Left renal cortex interstitium (tissue), 4 donors: ENCODE data around the gene TRABD2B. TPM values are rescaled to one million over a fixed set of nuclear protein-coding genes. Genes with fewer than 3 reads are reported as not detected.
A peak's percentile ranks its signal among the peaks of the same experiment; 100 is the strongest.

Experiments used
- DNase-seq, 4 donors: peaks; one replicate each; pipeline ENCODE4 v3.0.0-alpha.2; 2013; ENCODE audit warnings: low read depth in 4 of 4, low spot score in 2 of 4, missing footprints in 1 of 4
- polyA plus RNA-seq, 4 donors: library from polyadenylated mRNA; unstranded; fragments of 120-200 nt; gene quantifications; one replicate each; pipeline ENCODE4 v1.2.1, GENCODE V29; 2013; ENCODE audit not compliant: insufficient read length in 4 of 4

TRABD2B gene
- polyA plus RNA-seq, 4 donors: 13.9 to 29.5 (median 23.1) TPM

DNA sequence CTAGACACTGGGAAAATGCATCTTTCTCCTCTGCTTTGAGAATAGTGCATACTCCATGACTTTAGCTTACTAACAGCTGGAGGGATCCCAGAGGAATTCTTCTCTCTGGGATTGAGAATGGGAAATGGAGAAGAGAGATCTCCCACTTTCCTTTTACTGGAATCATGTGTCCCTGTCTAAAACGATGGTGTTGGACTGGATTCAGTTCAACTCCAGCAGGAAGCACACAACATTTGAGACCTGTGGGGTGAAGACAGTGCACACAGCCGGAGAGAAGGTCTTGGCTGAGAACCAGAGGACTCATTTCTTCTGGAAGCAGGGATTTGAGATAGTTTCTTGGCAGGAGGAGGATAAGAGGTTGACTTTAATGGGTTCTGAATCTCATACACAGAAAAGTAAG, 58.7 kb downstream of the TRABD2B start:
- no peak for DNase-seq

DNA sequence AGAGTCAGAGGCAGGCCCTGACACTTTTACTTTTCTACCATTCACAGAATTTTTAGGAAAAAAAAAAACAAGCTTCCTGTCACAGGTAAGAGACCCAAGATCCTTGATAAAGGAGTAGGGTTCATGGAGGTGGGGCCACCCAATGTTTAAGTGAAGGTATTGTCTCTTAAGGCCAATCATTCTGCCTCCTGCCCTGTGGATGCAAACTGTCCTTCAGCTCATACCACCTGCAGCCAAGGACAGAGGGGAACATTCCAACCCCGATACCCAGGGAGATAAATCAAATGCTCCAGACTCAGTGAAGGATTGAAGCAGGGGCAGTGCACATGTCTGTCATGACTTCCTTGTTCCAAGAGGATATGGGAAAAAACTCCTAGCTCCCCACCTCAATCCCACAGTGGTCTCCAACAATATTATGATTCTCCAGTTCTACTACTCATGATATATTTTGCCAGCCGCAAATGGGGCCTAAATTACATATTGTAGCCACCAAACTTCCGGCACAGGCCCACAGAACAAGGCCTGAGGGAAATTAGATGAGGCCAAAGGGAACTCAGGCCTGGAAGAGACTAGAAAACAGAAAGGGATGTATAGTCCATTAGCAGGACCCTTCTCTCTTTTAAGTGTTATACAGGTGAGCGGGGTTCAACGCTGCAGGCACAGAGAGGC, 59.5 kb downstream of the TRABD2B start:
- DNase-seq: no peak

DNA sequence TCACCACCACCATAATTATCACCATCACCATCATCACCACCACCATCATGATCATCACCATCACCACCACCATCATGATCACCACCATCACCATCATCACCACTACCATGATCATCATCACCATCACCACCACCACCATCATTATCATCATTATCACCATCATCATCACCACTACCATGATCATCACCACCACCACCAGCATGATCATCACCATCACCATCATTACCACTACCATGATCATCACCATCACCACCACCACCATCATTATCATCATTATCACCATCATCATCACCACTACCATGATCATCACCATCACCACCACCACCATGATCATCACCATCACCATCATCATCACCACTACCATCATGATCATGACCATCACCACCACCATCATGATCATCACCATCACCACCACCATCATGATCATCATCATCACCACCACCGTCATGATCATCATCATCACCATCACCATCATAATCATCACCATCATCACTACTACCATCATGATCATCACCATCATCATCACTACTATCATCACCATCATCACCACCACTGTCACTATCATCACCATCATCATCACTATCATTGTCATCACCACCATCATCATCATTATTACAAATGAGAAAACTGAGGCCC, 60.2 kb downstream of the TRABD2B start:
- no peak for DNase-seq

DNA sequence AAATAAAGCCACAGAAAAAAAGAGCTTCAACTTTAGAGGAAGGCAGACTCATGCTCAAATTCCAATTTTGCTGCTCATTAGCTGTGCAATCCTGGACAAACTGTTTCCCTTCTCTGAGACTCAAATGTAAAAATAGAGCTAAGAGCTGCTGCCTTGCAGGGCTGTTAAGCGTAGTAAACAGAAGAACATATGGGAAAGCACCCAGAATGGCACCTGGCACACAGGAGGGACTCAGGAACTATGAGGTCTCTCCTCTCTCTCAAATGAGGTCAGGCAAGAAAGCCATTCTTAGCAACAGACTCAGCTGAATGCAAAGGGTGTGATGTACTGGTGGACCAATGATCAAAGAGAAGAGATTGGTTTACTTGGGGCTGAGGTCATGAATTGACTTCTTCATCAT, 61.3 kb downstream of the TRABD2B start:
- DNase-seq: no peak

DNA sequence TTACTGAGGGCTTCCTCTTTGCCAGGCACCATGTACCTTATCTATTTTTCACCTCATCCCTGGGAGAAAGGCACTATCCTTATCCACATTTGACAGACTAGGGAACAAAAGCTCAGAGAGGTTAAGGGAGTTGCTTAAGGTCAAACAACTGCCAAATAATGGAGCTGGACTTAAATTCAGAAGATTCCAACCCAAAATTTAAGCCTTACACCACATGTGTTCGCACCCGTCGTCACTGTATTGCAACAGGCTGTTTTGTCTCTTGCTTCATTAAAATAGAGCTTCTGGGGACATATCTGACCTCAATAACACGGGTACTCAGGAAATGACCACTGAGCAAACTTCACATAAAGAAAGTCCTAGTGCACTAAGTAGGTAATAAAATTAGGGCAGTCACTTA, 62.0 kb downstream of the TRABD2B start:
- no peak for DNase-seq

DNA sequence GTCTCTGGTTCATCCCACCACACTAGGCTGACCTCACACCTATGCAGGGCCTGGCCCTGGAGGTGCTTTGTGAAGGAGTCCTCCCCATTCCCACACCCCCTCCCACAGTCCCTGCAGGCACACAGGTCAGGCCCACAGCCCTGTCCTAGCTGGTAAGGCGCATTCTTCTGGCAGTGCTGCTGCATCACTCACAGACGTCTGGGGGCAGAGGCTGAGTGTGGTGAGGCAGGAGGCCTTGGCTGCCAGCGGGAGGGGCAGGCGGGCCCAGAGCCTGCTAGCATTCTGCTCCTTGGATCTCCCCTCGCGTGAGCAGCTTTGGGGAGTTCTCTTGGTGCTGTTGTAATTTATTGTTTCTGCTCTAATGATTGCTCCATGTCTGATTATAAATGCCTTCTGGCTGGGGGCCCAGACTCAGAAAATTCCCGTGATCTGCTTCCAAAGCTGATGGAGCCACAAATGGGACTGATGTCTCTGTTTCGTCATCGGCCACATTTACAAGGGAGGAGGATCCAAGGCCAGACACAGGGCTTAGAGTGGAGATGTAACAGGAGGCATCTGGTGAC, 62.9 kb downstream of the TRABD2B start:
- DNase-seq: peak in 2 of 4 donors; percentile 49 to 66

DNA sequence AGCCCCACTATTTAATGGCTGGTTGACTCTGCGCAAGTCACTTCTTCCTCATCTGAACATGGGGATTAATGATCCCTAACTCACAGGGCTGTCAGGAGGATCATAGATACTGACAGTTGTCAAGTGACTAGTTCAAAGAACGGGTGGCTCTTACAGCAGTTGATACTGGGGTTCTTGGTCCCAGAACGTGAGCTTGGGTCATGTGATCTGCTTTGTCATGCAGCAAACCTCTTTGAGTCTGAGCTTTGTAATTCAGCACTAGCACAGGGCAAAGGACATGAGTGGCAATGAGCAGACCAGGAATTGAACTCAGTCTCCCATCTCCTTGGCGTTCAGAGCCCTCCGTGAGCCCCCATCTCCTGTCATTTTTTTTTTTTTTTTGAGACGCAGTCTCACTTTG, 64.4 kb downstream of the TRABD2B start:
- no peak for DNase-seq

DNA sequence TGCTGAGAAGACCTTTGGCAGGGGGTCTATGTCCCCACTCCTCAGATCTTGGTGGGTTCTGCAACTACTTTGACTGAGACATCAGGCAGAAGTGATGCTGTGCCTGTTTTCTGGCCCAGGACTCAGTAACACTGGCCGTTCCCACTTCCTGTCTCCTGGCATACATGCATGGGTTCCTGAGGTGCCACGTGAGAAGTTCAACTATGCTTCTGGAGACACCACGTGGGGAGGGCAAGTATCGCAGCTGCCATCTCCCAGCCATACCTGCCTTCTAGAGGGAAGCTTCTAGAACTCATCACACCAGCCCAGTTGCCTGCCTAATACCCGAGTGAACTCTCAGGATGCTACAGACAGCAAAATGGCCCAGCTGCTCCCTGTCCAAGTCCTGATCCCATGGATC, 65.8 kb downstream of the TRABD2B start:
- DNase-seq: no peak

DNA sequence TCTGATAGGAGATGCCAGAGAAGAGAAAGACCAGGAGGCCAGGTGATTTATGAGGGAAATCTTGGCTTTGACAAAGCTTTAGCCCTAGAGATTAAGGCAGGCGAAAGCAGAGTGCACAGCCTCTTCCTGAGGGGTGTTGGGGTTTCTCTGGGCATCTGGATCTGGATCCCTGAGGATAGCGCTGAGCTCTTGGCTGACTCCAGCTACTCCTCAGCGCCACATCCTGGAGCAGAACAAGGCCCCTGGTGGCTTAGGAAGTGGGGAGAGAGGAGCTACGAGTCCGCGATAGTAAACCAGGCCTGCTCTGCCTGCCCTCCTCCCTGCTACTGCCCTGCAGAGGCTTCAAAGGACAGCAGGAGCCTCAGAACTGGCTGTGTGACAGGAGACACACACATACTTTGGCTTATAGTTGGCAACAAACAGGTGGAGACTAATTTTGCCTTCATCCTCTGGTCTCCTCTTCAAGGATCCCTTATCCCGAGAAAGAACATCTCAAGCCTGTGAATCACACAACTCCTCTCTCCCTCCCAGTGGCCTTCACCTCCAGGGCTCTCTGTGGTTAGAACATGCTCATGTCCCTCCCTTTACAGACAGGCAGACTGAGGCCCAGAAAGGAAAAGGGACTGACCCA, 66.9 kb downstream of the TRABD2B start:
- no peak for DNase-seq

DNA sequence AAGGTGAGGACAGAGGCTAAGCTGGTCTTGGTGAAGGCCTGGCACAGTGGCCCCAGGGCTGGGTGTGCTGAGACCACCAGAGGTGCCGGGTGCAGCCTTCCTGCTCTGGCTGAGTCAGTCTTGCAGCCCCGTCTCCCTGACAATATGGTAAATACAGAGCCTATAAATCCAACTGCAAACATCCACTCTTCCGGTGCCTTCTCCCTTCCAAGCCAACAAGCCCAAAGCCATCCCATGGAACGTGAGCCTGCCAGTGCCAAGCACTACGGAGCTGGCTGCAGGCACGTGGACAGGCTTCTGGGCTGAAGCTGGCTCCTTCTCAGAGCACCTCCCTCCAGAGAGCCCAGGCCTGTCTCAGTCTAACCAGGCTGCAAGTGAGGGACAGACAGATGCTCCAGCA, 70.0 kb downstream of the TRABD2B start:
- no peak for DNase-seq

DNA sequence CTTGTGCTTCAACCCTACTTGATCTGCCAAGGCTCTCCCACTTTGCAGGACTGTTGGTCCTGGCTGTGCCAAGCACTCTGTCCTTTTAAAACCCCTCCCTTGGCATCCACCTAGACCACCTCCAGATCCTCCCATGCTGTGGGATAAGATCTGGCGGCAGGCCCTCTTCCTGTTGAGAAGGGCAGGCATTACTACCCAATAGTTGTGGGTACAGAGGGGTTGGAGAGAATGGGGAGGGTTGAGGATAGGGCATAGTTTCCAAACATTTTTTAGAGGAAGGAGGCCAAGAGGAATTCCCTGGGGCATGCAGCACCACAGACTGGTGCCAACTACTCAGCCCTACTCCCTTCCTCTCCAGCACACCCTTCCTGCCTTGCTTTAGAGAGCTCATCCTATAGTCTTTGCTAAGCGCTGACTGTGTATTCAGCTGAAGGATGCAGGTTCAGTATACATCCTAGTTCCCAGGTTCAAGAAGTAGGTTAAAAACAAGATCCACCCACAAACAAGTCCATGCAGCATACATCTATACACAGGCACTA, 70.7 kb downstream of the TRABD2B start:
- DNase-seq: no peak

DNA sequence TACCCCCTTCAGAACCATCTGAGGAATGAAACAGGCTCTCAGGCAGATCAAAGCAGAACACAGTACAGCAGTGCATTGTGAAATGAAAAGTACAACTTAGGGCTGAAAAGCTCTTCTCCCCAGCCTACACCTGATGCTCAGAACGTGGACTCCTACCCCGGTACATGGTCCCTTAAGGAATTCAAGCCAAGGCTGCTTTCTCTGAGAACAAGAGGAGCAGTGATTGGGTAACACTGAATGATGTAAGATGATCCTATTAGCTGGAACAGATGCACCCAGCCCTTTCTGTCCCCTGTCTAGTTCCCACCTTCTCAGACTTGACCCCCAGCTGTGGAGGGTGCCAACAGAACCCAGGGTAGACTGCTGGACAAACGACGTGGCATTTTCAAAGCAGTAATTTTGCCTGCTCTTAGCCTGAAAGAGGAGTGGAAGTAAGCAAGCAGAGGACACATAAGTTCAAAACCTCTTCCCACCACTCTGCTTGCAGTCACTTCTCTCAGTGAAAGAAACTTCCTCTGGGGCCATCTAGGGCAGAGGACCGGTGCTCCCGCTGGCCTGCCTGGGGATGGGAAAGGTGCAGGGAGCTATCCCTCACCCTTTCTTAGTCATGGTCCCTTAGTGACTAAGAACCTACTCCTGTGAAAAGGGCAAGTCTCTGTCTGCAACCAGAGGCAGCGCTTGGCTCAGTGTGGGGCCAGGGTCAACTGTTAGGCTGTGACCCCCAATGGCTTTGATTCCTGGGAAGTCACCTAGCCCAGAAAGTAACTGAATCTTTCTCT, 72.7 kb downstream of the TRABD2B start:
- DNase-seq: no peak

DNA sequence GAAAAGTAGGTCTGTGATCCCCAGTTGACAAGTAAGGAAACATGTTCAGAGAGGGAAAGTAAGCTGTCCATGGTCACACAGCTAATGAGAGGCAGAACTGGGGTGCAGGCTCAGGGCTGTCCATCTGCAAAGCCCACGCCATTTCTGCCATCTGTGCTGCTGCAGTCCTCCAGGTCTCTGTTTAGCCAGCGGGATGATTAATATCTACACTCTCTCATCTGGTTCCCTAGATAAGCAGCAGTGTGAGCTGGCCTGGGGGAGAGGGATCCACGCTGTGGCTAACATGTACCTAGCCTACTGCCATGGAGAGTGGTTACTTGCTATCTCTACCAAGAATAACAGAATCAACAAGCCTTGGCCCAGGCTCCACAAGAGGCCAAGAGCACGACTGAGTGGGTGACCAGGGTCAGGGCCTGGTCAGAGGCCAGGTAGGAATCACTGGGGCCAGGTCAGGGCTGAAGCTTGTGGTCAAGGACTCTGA, 75.2 kb downstream of the TRABD2B start:
- no peak for DNase-seq

DNA sequence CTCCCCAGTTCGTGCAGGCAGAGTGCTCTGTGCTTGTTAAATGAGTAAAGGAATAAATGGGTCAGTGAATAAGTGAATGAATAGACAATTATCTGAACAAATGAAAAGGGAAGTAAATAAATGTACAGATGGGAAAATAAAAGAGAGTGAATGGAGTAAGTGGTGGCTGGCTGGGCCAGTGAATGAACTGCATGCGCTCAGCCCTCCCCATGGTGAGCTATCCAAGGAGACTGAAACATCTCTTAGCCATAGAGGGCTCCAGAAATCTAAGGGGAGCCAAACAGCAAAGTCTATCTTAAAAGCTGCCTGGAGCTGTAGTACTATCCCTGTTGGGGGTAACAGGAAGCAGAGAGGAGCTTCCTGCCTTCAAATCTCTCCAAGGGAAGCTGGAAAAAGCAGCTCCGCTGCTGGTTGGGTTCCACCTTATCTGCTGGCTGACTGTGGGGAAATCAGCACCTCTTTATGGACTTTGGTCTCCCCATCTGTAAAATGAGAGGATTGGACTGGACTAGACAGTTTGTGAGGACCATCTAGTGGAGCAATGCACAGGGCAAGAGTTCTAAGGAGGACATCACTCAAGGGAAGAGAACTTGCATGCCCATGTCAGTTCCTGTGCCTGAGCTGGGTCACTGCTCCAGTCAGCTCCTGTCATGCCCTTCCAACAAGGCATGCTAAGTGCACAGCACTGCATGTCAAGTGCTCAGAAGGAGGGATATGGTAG, 77.9 kb downstream of the TRABD2B start:
- DNase-seq: no peak

DNA sequence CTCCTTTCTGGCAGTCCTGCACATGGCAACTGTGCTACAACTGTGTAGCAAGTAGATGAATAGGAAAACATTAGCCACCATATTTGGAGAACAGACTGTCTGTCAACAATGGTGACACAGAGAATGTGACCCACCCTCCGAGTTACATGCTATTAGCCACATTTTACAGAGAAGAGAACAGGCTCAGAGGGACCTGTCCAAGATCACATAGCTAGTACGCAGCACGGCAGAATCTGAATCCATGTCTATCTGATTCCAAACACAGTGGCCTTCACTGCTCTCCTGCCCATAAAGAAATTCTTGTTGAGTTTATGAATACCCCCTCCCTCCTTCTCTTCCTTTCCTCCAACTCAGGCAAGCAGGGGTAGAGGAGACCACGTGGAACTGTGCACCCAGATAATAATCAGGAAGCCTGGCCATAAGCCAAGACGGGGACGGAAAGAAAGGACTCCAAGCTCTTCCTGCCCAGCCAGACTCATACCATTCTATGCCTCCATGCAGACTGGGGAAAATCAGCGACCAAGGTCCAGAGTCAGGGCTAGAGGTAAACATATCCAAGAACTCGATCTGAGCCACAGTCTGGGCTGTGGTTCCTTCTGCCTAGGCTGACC, 78.8 kb downstream of the TRABD2B start:
- DNase-seq: peak in 1 of 4 donors; percentile 14

DNA sequence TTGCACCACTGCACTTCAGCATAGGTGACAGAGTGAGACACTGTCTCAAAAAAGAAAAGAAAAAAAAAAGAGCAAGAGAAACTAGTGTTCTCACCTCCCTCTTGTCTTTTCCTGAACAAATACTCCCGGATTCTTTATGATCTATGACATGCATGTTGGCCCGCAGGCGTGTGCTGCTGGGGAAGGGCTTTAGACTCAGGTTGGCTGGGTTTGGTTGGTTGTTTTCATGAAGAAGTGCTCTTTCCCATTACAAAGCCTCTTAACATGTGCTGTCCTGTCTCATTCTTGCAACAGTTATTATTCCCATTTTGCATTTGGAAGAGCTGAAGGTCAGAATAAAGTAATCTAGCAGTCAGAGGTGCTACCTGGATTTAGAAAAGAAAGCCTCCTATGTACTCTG, 79.5 kb downstream of the TRABD2B start:
- DNase-seq: no peak

DNA sequence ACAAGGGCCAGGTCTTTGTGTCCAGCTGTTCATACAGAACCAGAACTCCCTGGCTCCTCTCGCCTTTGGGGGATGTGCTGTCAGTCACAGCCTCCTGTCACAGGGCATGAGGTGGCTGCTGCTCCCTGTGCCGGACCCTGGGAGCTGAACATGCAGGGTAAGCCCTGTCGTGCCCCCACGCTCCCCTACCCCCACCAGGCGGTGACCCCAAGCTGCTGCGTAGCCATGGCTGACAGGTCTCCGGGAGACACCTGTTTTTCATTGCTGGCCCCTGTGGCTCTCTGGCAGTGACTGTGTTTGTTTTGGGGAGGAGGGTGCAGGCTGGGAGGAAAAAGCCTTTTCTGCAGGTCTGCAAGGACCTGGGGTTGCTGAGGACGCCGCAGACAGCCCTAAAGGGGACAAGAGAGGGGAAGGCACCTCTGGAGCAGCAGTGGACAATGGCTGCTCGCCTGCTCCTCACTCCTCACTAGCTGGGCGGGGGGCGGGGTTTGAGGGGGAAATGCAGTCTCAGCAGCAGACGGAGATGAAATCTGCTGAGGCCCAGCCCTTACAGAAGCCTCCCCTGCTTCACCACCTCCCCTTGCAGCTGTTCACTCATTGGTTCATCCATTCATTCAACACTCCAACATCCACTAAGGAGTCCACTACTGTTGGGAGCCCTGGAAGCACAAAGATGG, 81.4 kb downstream of the TRABD2B start:
- no peak for DNase-seq

DNA sequence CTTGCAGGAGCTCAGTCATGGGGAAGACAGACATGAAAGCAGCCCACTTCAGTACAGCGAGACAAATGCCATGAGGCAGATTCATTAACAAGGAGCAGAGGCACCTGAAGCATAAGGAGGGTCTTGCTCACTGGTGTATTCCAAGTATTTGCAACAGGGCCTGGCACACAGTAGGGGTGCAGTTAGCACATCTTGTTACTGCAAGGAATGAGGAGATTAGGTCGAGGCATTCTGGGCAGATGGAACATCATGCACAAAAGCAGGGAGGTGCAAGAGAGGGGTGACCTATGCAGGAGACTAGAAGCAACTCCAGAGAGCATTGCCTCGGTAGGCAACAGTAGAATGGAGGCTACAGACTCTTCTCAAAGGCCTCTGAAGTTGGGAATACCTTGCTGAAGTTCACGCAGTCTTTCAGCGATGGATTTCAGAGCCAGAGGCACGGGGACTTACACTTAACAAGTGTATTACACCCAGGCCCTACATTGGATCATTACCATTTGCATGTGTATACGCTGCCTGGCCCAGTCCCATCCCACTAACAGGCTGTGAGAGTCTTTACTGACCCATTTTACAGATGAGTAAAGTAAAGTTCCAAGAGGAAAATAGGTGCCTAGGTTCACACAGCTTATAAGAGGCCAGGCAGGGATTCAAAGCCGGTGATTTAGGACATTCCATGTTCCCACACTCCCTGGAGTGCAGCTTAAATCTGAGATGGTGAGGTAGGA, 82.1 kb downstream of the TRABD2B start:
- no peak for DNase-seq
